NCI-H69 (cell line): ENCODE results near the gene RASSF5.

Source experiments
- DNase-seq: peaks from one replicate; lab custom pipeline; 2025; lab: John Stamatoyannopoulos, UW

The RASSF5 gene, protein sequence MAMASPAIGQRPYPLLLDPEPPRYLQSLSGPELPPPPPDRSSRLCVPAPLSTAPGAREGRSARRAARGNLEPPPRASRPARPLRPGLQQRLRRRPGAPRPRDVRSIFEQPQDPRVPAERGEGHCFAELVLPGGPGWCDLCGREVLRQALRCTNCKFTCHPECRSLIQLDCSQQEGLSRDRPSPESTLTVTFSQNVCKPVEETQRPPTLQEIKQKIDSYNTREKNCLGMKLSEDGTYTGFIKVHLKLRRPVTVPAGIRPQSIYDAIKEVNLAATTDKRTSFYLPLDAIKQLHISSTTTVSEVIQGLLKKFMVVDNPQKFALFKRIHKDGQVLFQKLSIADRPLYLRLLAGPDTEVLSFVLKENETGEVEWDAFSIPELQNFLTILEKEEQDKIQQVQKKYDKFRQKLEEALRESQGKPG

DNA sequence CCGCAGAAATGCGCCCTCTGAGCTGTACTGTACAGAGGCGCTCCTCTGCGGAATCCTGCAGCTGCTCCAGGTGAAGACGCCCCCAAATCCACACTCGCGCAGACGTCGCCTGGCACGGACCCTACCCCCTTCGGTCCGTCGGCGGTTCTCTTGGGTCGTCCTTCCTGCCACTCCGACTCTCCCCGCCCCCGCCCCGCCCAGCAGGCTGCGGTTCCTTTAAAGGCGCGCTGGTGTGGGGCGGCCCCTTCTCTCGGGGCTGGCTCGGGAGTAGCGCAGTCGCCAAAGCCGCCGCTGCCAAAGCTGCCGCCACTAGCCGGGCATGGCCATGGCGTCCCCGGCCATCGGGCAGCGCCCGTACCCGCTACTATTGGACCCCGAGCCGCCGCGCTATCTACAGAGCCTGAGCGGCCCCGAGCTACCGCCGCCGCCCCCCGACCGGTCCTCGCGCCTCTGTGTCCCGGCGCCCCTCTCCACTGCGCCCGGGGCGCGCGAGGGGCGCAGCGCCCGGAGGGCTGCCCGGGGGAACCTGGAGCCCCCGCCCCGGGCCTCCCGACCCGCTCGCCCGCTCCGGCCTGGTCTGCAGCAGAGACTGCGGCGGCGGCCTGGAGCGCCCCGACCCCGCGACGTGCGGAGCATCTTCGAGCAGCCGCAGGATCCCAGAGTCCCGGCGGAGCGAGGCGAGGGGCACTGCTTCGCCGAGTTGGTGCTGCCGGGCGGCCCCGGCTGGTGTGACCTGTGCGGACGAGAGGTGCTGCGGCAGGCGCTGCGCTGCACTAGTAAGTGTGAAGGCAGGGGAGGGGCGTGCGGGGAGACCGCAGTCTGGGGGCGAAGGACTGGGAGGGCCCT is at the start of gene RASSF5:
RASSF5 (plus strand) TSS at position 248 of the 846 bp plus-strand sequence; CDS start at position 320, 72 bp downstream.
- DNase-seq: peak; percentile 77

DNA sequence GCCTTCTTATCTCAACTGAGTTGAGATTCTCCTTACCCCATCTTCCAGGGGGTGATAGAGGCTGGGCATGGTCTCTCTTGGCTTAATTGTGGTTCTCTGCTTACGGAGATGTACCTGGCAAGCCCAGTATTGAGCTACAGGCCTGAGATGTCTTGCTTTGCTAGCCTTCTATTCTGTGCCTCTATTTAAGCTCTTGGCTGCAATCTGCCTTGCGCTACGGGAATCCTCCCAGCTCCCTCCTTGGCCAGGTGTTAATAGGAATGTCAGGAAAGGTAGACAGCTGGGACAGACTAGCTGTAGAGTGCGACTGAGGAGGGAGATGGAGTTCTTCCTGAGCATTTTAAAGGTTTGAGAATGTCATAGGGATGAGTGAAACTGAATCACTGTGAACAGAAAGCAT is 47.6 kb upstream of the RASSF5 start:
- DNase-seq: no peak

DNA sequence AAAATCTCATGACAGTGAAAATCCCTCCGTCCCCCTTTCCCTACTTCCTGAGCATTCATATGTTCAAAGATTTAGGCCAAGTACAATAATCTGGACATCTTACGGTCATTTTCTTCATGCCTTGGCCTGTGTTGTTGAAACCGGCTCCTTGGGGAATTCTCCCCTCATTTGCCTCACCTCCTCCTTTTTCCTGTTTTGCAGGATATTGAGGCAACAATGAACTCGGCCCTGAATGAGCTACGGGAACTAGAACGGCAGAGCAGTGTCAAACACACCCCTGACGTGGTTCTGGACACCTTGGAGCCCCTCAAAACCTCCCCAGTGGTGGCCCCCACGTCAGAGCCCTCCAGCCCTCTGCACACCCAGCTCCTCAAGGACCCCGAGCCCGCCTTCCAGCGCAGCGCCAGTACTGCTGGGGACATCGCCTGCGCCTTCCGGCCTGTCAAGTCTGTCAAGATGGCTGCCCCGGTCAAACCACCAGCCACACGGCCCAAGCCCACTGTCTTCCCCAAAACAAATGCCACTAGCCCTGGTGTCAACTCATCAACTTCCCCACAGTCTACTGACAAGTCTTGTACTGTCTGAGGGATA is 46.4 kb upstream of the RASSF5 start:
- DNase-seq: no peak

DNA sequence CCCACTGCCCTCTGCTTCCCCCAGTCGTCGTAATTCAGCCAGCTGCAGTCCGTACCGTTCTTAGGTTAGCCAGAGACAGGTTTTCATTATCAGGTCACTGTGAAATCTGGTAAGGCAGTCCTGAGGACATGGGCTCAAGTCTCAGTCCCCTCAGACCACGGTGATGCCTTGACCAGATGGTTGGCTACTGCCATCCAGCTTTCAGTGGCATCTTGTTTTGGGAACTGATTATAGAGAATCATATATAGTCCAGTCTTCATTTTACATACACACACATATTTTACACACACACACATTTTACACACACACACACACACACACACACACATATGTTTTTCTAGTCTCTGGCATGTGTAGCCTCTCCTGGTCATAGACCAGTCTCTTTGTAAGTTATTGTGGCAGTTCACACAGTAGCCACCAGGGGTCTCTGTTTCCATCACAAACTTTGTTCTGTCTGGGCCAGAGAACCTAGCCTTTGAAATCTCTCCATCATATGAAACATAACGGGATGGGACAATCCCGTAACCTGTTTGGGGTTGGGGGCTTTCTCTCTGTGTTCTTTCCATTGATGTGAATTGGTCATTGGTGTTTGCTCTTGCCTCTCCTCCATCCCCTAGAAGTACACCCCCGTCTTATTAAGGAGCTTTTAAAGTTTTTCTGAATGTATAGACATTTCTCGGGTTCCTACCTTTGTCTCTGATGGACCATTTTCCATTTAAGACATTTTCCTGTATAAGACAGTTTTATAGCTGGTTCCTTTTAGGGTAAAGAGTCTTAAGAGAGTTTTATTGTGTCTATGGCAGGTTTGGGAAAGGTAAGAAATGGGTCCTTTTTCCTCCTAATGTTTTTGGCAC is 45.5 kb upstream of the RASSF5 start:
- DNase-seq: peak; percentile 77

DNA sequence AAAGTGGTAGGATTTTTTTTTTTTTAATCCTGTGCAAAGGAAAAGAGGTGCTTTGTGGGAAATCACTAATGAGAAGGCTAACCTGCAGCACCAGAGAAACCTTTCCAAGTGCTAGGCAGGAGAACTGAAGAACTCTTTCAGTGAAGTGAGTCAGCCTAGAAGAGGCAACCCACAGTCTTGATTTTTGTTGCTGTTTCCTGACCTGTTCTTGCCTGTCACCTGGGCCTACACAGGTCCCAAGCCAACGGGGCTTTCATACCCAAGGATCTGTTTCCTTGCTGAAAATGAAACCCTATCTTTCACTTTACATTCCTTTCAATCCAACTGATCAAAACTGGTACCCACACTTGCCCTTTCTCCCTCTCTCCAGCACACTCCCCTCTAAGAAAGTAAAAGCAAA is 44.2 kb upstream of the RASSF5 start:
- DNase-seq: no peak

DNA sequence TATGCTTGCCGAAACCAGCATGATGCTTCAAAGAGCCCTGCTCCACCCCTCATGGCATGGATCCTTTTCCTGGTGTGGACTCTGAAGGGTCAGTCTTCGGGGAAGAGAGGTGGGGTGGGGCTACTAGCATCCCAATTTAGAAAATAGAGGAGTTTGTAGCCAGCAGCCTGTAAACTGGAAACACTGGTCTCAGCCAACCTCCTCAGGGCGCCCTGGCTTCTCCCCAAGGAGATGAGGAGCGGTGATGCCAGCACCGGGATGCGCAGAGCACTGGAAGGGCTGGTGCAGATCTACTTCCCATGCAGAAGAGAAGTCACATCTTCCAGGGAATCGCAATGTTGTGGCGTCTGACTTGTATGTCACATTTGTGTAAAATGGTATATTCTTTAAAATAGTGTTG is 43.4 kb upstream of the RASSF5 start:
- DNase-seq: no peak

DNA sequence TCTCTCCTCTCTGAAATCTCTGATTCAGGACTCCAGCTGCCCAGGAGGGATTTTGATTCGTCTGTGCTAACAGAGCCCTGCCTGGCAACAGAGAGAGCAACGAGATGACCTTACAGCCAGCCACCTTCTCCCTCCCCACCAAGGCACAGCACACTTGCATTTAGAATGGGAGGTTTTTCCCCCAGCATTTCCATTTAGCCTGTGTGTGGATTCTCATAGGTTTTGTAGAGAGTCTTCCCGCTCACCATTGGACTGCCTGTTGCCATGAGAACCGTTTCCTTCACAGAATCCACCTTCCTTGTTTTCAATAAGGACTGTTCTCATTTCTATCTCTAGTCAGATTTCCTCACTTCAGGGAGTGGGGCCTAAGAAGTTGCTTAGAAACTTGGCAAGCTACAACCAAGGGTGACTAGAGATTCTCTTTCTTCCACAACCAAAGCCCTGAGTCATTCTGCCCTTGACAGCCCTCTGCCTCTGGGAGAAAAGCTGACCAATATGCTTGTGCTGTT is 42.8 kb upstream of the RASSF5 start:
- no peak for DNase-seq

DNA sequence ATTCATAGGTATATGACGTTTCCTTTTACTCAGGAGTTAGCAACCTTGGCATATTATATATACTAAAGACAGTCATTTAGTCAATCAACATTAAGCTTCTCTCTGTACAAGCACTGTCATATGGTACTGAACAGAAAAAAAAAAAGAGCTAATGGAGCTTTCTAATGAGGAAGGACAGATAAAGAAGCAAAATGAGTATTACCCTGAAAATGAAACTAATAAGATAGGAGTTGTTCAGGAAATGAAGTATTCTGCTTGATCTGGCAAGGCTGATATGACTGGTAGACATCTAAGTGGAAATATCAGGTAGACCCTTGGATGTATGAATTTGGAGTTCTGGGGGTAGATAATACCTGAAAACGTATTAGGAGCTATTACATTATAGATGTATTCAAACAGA is 41.4 kb upstream of the RASSF5 start:
- DNase-seq: no peak

DNA sequence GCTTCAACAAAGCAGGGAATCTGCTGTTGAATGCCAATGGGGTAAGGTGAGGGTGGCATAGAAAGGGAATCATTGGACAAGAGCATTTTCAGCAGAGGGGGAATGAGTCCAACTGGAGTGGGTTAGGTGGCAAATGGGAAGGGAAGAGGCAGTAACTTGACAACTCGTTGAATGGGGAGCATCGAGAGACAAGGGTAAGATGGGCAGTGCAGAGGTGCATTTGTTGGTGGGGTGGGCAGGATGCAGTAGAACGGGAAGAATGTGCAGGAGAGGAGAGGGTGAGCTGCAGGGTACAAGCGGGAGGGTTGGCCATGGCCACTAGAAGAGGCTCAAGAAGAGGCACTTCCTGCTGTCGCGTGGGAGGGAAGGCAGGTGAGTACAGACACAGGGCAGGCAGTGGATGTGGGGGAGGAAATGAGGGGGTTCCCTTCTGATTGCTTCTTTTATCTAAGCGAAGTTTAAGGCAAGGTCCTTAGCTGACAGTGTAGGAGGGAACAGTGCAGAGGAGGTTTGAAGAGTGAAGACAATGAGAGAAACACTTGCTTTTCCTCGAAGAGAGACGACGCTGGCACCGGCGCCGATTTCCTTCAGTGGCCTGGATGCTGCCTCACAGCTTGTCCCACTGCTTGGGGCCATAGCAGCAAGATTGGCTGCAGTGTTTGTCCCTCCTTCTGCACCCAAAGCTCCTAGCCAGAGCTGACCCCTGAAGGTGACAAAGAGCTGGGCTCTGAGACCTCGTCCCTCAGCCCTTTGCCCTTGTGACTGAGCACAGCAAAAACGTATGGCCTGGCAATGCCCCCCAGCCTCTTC is 40.3 kb upstream of the RASSF5 start:
- DNase-seq: no peak

DNA sequence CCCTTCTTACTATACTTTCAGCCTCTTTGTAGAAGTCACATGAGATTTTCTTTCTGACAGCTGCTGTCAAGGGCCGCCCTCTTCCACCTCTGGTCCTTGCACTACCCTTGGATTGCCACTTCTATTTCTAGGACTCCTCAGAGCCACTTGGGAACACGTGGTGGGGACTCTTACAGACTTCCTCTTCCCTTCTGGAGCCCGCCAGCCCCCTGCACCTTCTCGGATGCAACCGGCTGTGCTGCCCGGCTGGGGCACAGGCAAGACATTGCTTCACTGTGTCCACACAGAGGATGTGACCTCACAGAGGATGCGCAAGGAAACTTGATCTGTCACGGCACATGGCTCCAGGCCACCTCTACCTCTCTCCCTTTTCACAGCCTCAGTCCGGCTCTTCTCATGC is 39.4 kb upstream of the RASSF5 start:
- peak; percentile 33 for DNase-seq

DNA sequence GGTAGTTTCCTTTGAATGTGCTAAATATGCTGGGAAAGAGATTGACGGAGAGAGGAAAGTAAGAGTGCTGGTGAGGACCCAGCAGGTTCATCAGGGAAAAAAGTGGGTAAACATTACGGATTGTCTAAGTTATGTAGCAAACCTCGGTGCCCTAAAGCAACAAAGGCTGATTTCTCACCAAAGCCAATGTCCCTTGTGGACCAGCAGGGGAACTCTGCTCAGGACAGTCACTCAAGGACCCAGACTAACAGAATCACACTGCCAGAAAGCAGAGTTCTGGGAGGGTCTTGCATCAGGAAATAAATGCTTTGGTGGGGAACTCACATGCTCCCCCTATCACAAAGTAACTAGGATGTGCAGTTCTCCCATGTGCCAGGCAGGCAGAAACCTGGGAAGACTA is 38.8 kb upstream of the RASSF5 start:
- no peak for DNase-seq

DNA sequence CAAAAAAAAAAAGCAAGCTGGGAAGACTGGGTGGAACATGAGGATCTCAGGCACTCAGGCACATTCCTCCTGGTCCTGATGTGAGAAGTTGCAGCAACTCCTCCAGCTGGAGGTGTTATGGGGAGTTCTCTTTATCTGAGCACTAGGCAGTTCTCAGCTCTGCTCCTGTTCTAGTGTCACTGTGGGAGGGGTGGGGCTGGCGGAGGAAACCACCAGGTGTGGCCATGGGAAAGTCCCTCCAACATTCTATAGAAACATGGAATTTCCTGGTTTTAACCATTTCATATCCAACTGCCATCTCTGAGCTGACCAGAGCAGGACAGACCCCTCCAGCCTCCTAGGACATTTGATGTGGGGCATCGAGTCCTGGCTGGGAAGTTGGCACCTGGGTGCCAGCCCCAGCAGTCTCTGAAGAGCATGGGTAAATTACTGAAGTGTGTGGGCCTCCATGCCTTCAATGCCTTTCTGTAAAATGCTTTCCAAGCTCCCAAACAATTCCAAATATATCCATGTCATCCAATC is 37.9 kb upstream of the RASSF5 start:
- DNase-seq: peak; percentile 35

DNA sequence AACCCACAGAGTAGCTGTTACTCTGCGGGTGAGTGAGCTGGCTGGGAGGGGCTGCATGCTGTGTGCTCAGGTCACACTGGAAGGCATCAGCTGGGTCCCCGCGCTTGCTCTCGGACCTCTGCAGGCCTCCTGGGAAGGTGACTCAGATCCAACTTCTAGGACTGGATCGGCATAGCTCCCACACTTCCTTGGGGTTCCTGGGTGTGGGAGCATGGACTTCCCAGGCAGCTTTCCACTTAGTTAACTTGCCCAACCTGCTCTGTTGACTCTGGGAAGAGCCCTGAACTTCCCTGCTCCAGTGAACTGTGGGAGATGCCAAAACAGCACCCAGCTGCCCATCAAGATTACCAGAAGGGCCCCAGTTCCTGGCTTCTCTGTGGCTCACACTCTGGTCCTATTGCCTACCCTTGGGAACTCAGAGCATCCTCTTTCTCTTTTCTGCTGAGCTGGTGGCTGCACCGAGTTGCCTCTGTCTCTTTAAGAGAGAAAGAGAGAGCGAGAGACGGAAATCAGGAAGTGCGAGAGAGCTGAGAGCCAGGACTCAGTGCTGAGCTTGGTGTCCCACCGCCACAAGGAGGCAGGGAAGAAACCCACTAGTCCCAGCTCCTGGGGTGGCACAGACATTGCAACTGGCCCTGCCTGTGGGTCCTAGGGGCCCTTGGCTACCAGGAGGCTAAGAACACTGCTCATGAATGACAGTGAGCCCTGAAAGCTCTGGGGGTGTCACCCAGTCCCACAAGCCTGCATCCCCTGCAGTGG is 37.2 kb upstream of the RASSF5 start, which contains the start of gene IKBKE:
IKBKE (plus strand) TSS at position 544 of the 759 bp plus-strand sequence. CDS start 2,752 bp downstream, outside the sequence.
- peak; percentile 76 for DNase-seq

DNA sequence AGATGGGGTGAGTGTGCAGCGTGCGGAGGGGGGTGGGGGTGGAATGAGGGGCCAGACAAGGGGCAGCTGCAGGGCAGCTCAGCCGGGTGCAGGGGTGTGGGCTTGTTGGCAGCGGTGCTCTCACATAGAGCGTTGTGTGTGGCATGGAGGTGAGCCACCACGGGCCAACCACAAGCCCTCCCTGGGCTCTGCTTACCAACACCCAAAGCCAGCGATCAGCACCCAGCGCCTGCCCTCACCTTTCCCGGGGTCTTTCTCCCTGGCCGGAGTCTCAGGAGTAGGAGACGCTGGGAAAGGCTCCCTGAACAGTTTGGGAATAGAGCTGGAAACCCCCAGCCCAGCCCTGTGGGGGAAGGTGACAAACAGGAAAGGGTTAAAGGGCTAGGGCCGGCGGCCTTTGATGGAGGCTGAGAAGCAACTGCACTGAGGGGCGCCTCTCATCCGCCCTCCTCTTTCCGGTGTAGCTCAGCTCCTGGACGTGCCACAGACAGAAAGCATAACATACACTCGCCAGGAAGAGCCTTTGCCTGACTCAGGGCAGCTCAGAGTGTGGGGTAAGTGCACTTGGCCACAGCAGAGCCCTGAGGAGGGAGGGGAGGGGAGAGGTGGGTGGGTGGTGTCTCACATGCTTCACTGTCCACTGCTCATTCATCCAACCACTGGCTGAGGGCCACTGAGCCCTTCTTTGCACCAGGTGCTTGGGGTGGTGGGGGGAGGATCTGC is 36.5 kb upstream of the RASSF5 start:
- peak; percentile 29 for DNase-seq

DNA sequence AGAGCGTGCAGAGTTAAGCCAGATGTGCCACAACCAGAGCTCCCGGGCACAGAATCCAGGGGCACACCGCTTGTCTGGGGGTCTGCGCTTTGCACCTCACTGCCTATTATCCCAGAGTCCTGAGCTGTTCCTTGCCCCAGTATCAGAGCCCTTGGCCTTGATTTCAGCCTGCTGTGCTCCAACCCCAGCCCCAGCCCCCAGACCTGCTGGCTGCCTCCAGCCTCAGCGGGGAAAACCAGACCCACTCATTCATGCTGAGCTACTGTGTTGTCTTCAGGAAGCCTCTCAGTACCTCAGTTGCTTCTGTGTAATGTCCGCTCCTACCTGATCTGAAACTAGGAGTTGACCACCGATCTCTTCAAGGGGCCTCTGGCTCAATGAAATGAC is 35.9 kb upstream of the RASSF5 start:
- no peak for DNase-seq

DNA sequence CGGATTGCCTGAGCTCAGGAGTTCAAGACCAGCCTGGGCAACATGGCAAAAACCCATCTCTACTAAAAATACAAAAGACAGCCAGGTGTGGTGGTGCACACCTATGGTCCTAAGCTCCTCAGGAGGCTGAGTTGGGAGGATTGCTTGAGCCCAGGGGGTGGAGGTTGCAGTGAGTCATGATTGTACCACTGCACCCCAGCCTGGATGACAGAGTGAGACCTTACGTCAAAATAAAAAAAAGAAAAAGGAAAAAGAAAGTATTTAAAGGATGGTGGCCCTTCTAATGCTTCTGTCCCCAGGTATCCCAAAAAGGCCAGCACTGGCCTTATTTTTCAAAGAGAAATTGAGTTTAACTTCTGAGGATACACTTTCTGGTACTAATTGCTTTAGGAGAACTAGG is 35.3 kb upstream of the RASSF5 start:
- DNase-seq: no peak

DNA sequence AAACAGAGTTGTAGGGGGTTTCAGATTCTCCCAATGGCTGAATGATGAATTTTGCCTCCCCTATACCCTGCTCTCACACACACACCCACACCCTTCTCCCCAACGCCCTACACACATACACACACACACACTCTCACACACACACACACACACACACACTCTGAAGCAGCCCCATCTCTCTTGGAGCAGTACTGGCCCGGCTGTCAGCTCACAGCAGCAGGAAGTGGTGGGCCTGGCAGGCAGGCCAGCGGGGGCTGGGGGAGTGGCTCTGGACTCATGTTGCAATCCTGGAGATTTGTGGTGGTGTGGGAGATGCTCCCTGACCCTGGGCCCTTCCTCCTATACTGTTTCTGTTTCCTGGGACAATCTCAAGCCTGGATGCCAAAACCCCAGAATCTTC is 34.9 kb upstream of the RASSF5 start:
- no peak for DNase-seq

DNA sequence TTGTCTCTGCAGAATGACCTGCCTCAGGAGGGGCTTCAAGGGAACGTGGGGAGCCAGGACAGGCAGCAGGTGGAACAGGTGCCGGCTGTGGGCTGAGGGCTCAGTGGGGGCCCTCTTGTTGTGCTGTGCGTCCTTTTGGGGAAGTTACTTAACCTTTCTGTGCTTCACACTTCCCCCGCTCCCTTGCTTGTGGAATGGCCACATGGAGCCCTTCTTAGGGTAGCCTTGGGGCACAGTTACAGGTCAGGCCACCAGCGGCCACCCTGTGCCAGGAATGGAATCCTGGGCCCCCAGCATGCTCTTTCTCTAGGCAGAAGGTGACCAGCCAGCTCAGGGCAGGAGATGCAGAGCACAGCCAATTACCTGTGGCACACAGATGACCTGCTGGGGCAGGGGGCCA is 34.4 kb upstream of the RASSF5 start:
- DNase-seq: no peak

DNA sequence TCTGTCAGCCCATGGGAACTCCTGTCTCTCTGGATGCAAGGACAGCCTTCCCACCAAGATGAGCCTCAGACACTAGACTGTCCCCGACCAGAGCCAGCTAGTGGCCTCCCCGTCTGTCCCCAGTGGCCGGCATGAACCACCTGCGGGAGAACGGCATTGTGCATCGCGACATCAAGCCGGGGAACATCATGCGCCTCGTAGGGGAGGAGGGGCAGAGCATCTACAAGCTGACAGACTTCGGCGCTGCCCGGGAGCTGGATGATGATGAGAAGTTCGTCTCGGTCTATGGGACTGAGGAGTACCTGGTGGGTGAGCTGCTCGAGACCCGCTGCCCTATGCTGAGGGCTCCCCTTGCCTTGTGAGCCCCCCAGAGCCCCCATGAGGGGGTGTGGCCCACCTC is 31.3 kb upstream of the RASSF5 start:
- no peak for DNase-seq
